Neural crest cell (in vitro differentiated cells): ENCODE measurements around the gene SETD6. TPM values are rescaled to one million over a fixed set of nuclear protein-coding genes. Genes with fewer than 3 reads are reported as not detected.

Source experiments
- DNase-seq: peaks from one replicate; pipeline ENCODE4 v3.0.0; 2021; ENCODE audit warnings: low read depth, mixed read lengths, low spot score
- H3K27ac Mint-ChIP-seq: one replicate; pipeline ENCODE4 v1.8.0; 2021; ENCODE audit warnings: mild to moderate bottlenecking, mixed read lengths; ENCODE audit not compliant: unreplicated experiment
- H3K27me3 Mint-ChIP-seq: 2 replicates; pipeline ENCODE4 v1.8.0; 2021; ENCODE audit warnings: low read depth, mild to moderate bottlenecking, mixed read lengths
- H3K36me3 Mint-ChIP-seq: 2 replicates; pipeline ENCODE4 v1.8.0; 2021; ENCODE audit warnings: low read depth, mild to moderate bottlenecking, mixed read lengths
- H3K4me1 Mint-ChIP-seq: 2 replicates; pipeline ENCODE4 v1.8.0; 2021; ENCODE audit warnings: mixed read lengths
- H3K4me3 Mint-ChIP-seq: one replicate; pipeline ENCODE4 v1.8.0; 2021; ENCODE audit warnings: mild to moderate bottlenecking, mixed read lengths
- H3K9me3 Mint-ChIP-seq: 2 replicates; pipeline ENCODE4 v1.8.0; 2021; ENCODE audit warnings: mixed read lengths
- total RNA-seq: library from RNA; stranded (reverse); gene quantifications from 2 replicates; pipeline ENCODE4 v1.2.1, GENCODE V29; 2021
- TF ChIP-seq, protein P1 (sequence below): fragments of 200-600 bp; sonication (generic); conservative IDR thresholded peaks from 2 replicates; pipeline ENCODE4 v1.5.0; 2021; ENCODE audit warnings: antibody characterized with exemption, mild to moderate bottlenecking

SETD6 gene
- total RNA-seq, 1 donor from 2014 or later = 35.6 TPM

DNA sequence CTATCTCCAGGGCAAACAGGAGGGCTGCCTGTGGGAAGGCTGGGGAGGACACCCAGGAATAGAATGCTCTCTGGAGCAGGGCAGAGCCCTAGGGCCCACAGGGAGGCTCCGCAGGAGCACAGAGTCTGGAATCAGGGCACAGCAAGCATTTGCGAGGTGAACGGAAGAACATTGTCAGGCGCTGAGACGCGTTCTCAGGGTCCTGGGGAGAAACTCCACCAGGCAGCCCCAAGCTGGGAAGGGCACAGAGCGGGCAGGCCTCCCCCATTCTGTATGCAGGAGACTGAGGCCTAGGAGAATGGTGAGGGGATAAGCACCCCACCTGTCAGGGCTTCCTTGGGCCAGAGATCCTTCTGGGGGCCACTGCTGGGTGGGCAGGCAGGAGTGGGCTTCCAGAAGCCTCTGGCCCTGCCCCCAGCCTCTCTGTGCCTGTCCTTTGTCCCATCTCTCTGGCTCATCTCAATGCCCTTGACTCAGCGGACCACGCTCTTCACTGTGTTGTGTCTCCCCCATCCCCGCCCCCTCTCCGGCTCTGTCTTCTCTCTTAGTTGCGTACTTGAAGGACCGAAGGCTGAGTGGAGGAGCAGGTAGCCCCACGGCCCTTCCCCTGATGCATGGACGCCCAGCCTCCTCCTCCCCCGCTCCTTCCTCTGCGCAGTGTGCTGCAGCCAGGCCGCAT is 5.1 kb upstream of the SETD6 start:
- Mint-ChIP-seq H3K4me1 (peaks cover 18% of the 10 kb centered on the region), H3K27ac (peak overlapping the region; percentile 91), H3K27me3 (peaks cover 15% of the 10 kb centered on the region), H3K9me3 (no peaks in the 10 kb centered on the region), H3K36me3 (no peaks in the 10 kb centered on the region), H3K4me3 (peak overlapping the region; percentile 68)
- TF ChIP-seq, protein P1, sequence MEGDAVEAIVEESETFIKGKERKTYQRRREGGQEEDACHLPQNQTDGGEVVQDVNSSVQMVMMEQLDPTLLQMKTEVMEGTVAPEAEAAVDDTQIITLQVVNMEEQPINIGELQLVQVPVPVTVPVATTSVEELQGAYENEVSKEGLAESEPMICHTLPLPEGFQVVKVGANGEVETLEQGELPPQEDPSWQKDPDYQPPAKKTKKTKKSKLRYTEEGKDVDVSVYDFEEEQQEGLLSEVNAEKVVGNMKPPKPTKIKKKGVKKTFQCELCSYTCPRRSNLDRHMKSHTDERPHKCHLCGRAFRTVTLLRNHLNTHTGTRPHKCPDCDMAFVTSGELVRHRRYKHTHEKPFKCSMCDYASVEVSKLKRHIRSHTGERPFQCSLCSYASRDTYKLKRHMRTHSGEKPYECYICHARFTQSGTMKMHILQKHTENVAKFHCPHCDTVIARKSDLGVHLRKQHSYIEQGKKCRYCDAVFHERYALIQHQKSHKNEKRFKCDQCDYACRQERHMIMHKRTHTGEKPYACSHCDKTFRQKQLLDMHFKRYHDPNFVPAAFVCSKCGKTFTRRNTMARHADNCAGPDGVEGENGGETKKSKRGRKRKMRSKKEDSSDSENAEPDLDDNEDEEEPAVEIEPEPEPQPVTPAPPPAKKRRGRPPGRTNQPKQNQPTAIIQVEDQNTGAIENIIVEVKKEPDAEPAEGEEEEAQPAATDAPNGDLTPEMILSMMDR = no peak
- no peak for DNase-seq

GRCh38 chr16:58510776-58511628 is 4.3 kb upstream of the SETD6 start:
- Mint-ChIP-seq H3K4me1 (peaks cover 18% of the 10 kb centered on the region), H3K4me3 (peak overlapping the region; percentile 68), H3K27ac (peak overlapping the region; percentile 91), H3K36me3 (no peaks in the 10 kb centered on the region), H3K9me3 (no peaks in the 10 kb centered on the region), H3K27me3 (peaks cover 16% of the 10 kb centered on the region)
- TF ChIP-seq, protein P1 = no peak
- DNase-seq = no peak

DNA sequence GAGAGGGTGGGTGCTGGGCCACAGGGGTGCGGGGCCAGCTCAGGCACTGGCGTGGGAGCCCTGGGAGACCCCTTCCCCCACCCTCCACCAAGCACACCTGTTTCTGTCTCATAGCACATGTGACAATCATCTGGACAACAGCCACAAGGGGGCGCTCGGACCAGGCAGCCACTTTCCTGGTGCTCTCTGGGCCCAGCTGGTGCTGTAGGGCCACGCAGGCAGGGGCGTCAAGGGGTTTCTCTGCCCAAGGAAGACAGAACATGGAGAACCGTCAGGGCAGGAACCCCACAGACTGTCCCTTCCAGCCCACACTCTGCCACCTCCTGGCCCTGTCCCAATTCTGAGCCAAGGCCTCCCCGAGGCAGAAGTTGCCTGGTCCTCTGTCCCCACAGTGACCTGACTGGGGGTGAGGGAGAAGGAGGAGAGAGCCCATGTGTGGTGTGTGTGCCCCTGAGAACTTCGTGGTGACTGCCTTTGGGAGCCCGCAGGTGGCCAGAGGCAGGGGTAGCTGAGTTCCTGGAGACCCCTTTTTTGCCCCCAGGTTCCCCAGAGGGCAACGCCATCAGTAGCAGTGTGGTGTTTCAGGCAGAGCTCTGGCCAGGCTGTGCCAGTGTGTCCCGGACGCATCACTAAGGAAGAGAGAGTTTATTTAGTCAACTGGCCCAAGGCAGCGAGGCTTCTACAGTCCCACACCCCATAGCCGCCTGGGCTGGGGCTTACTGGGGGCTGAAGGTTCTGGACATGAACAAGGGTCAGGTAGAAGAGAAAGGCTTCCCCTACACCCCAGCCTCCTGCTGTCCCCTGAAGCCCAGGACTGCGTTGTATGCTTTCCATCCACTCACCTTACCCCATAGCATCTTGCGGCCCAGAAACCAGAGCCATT is 3.1 kb upstream of the SETD6 start:
- DNase-seq = peak; percentile 84
- Mint-ChIP-seq H3K9me3 (no peaks in the 10 kb centered on the region), H3K27me3 (peaks cover 18% of the 10 kb centered on the region), H3K36me3 (peaks cover 4% of the 10 kb centered on the region), H3K27ac (peak overlapping the region; percentile 57), H3K4me1 (peaks cover 28% of the 10 kb centered on the region), H3K4me3 (peak overlapping the region; percentile 82)
- TF ChIP-seq, protein P1 = peak; percentile 79

DNA sequence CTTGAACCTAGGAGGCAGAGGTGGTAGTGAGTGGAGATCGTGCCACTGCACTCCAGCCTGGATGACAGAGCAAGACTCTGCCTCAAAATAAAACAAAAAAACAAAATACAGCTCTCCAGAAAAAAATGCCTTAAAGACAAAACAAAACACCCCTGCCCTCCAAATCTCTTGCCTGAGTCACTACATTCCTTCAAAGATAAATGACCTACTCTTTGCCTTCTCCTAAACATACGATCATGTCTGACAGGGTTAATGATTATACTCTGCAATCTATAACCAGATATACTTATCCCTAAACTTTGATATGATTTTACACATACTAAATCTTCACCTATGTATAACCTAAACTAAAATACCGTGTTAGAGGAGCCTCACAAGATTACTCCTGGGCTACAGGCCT is 1.4 kb upstream of the SETD6 start:
- Mint-ChIP-seq H3K4me1 (peaks cover 28% of the 10 kb centered on the region), H3K27ac (no peak overlapping the region), H3K9me3 (no peaks in the 10 kb centered on the region), H3K4me3 (no peak overlapping the region), H3K36me3 (peaks cover 6% of the 10 kb centered on the region), H3K27me3 (peaks cover 18% of the 10 kb centered on the region)
- no peak for DNase-seq
- TF ChIP-seq, protein P1 = no peak
